HG03442 (cell line): Measurements from ENCODE around the gene CEACAM20.
"Not testable (repeated sequence)": the region's sequence is repeated elsewhere in the genome, so short reads cannot be mapped to it uniquely, and the experiment has no call there.

Experiments used
- ATAC-seq: cut with Tn5 transposase; IDR thresholded peaks from one replicate; pipeline ENCODE4 v1.9.1; 2021; ENCODE audit warnings: mild to moderate bottlenecking, moderate library complexity; ENCODE audit not compliant: unreplicated experiment

The CEACAM20 gene

GRCh38 chr19:44529536-44529935 is at the start of gene CEACAM20:
Gene CEACAM20 (minus strand): TSS chr19:44529675. CDS start chr19:44529509, 166 bp downstream.
- no peak for ATAC-seq

GRCh38 chr19:44577566-44577874 is 48.0 kb upstream of the CEACAM20 start:
- no peak for ATAC-seq

GRCh38 chr19:44576843-44577565 is 47.5 kb upstream of the CEACAM20 start:
- no peak for ATAC-seq

GRCh38 chr19:44575116-44575700 is 45.7 kb upstream of the CEACAM20 start:
- ATAC-seq, result no peak

GRCh38 chr19:44574186-44574950 is 44.9 kb upstream of the CEACAM20 start:
- ATAC-seq, result no peak

- no peak for ATAC-seq
Measured at GRCh38 chr19:44573627-44574026, 44.2 kb upstream of the CEACAM20 start.

GRCh38 chr19:44573183-44573582 is 43.7 kb upstream of the CEACAM20 start:
- no peak for ATAC-seq

- ATAC-seq, result no peak
Measured at GRCh38 chr19:44572581-44572900, 43.1 kb upstream of the CEACAM20 start.

- no peak for ATAC-seq
Measured at GRCh38 chr19:44571830-44572580, 42.5 kb upstream of the CEACAM20 start.

GRCh38 chr19:44570984-44571684 is 41.7 kb upstream of the CEACAM20 start:
- ATAC-seq, result no peak

GRCh38 chr19:44570603-44570983 is 41.1 kb upstream of the CEACAM20 start:
- no peak for ATAC-seq

GRCh38 chr19:44567745-44568144 is 38.3 kb upstream of the CEACAM20 start:
- no peak for ATAC-seq

- no peak for ATAC-seq
Measured at GRCh38 chr19:44566984-44567383, 37.5 kb upstream of the CEACAM20 start.

GRCh38 chr19:44563086-44563655 is 33.7 kb upstream of the CEACAM20 start:
- not testable (repeated sequence) for ATAC-seq

GRCh38 chr19:44557933-44558332 is 28.5 kb upstream of the CEACAM20 start:
- ATAC-seq, result no peak

- no peak for ATAC-seq
Measured at GRCh38 chr19:44554641-44555246, 25.3 kb upstream of the CEACAM20 start.

- no peak for ATAC-seq
Measured at GRCh38 chr19:44553478-44554171, 24.1 kb upstream of the CEACAM20 start.

GRCh38 chr19:44552324-44552723 is 22.8 kb upstream of the CEACAM20 start:
- no peak for ATAC-seq

- ATAC-seq, result no peak
Measured at GRCh38 chr19:44551850-44552249, 22.4 kb upstream of the CEACAM20 start.

- ATAC-seq, result not testable (repeated sequence)
Measured at GRCh38 chr19:44550976-44551375, 21.5 kb upstream of the CEACAM20 start.
